GM18498 (cell line): Measurements from ENCODE around the gene PRRT1.
"Not testable (repeated sequence)": the region's sequence is repeated elsewhere in the genome, so short reads cannot be mapped to it uniquely, and the experiment has no call there.

ENCODE experiments used
- ATAC-seq: cut with Tn5 transposase; IDR thresholded peaks from one replicate; pipeline ENCODE4 v1.9.1; 2021; ENCODE audit warnings: mild to moderate bottlenecking, moderate library complexity; ENCODE audit not compliant: unreplicated experiment

PRRT1 gene

DNA sequence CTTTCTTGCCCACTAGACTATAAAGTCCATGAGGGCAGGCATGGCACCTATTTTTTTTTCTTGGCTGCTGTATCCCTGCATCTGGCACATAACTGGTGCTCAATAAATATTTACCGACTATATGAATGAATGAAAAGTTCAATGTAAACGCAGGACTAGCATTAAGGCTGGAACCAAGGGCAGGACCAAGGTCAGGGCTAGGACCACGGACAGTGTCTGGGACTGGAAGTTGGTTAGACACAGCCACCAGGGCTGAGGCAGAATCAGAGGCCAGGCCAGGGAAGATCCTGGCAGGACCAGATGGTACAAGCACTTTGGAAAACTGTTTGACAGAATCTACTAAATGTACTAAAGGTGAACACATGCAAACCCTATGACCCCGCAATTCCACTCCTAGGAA is 46.3 kb downstream of the PRRT1 start:
- no peak for ATAC-seq

DNA sequence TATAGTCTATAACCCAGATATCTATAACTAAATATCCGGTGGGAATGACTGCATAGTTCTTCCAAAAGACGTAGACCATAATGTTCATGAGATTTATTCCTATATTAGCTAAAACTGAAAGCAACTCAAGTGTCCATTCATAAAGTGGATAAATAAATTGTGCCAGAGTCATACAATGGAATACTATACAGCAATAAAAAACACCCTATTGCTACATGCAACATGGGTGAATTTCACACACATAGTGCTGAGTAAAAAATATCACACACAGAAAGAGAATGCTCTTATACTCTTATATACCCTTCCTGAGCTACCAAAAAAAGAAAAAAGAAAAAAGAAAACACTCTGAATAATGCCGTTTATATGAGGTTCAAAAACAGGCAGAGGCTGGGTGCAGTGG is 49.5 kb downstream of the PRRT1 start:
- no peak for ATAC-seq

DNA sequence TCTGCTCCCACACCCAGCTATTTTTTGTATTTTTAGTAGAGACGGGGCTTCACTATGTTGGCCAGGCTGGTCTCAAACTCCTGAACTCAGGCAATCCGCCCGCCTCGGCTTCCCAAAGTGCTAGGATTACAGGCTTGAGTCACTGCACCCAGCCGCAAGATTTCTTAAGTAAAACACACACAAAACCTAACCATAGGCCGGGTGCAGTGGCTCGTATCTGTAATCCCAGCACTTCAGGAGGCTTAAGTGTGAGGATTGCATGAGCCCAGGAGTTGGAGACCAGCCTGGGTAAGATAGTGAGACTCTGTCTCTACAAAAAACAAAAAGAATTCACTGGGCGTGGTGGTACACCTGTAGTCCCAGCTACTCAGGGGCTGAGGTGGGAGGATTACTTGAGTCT is 51.5 kb downstream of the PRRT1 start:
- ATAC-seq = not testable (repeated sequence)
